Activated CD4-positive, alpha-beta T cell treated with anti-CD3 and anti-CD28 coated beads, Interleukin-2, Interleukin-4, amounts not matched to agents 100 ng/mL and 50 ng/mL, durations not matched to agents 16 hours and 8 hours (primary cell): Measurements from ENCODE around the gene TSC22D3.

Experiments used
- DNase-seq: peaks from one replicate; pipeline ENCODE4 v3.0.0-alpha.2; 2020; ENCODE audit warnings: low spot score

TSC22D3 gene

GRCh38 chrX:107760304-107761077 lies 15.1 kb downstream of the TSC22D3 start:
- no peak for DNase-seq

- no peak for DNase-seq
These were observed 17.3 kb downstream of the TSC22D3 start for GRCh38 chrX:107758231-107758766.

GRCh38 chrX:107755721-107756120 lies 19.9 kb downstream of the TSC22D3 start:
- no peak for DNase-seq

GRCh38 chrX:107753187-107753586 lies 22.4 kb downstream of the TSC22D3 start:
- no peak for DNase-seq

- no peak for DNase-seq
These were observed 22.9 kb downstream of the TSC22D3 start for GRCh38 chrX:107752714-107753113.

- no peak for DNase-seq
These were observed 23.5 kb downstream of the TSC22D3 start for GRCh38 chrX:107752043-107752442.

GRCh38 chrX:107750861-107751445 lies 24.6 kb downstream of the TSC22D3 start:
- no peak for DNase-seq

- no peak for DNase-seq
These were observed 25.3 kb downstream of the TSC22D3 start for GRCh38 chrX:107750263-107750662.

- DNase-seq, result no peak
These were observed 27.1 kb downstream of the TSC22D3 start for GRCh38 chrX:107748506-107748905.

GRCh38 chrX:107747596-107748161 lies 27.9 kb downstream of the TSC22D3 start:
- DNase-seq, result no peak

- DNase-seq, result no peak
These were observed 30.7 kb downstream of the TSC22D3 start for GRCh38 chrX:107744868-107745267.

GRCh38 chrX:107743995-107744394 lies 31.6 kb downstream of the TSC22D3 start:
- DNase-seq, result no peak

- DNase-seq, result no peak
These were observed 32.8 kb downstream of the TSC22D3 start for GRCh38 chrX:107742700-107743191.

- no peak for DNase-seq
These were observed 34.2 kb downstream of the TSC22D3 start for GRCh38 chrX:107741404-107741790.

- no peak for DNase-seq
These were observed 36.0 kb downstream of the TSC22D3 start for GRCh38 chrX:107739541-107739940.

GRCh38 chrX:107738768-107739167 lies 36.8 kb downstream of the TSC22D3 start:
- no peak for DNase-seq

GRCh38 chrX:107738272-107738671 lies 37.3 kb downstream of the TSC22D3 start:
- no peak for DNase-seq

GRCh38 chrX:107736781-107737531 lies 38.6 kb downstream of the TSC22D3 start:
- no peak for DNase-seq

GRCh38 chrX:107734646-107735045 lies 40.9 kb downstream of the TSC22D3 start:
- no peak for DNase-seq

- no peak for DNase-seq
These were observed 41.9 kb downstream of the TSC22D3 start for GRCh38 chrX:107733686-107734085.

GRCh38 chrX:107731831-107732502 lies 43.6 kb downstream of the TSC22D3 start:
- DNase-seq, result no peak
